ENCODE results near the gene HCAR2. TPM values are rescaled to one million over a fixed set of nuclear protein-coding genes. Genes with fewer than 3 reads are reported as not detected.
A peak's percentile ranks its signal among the peaks of the same experiment; 100 is the strongest.
"Not testable (repeated sequence)": the region's sequence is repeated elsewhere in the genome, so short reads cannot be mapped to it uniquely, and the experiment has no call there.

HCAR2 gene
- total RNA-seq (2022), result not detected in 2 replicates
- Bru-seq, nascent RNA, result percentile 21 among the genes with signal in this experiment
- BruChase-seq, experiment 1, labeled RNA remaining after a 6-hour chase, result percentile 20 among the genes with signal in this experiment
- BruChase-seq, experiment 2, labeled RNA remaining after a 2-hour chase, result percentile 26 among the genes with signal in this experiment
- long read RNA-seq, result 0 reads

GRCh38 chr12:122702890-122703611, at the start of gene HCAR2:
TSS of gene HCAR2 (minus strand) at chr12:122703357. CDS start at chr12:122703283, 74 bp downstream.
- intact Hi-C loops (cut with micrococcal nuclease; ENCODE audit: unreplicated experiment); H3K27me3 Mint-ChIP-seq (ENCODE audit: unreplicated experiment); H3K9me3 Mint-ChIP-seq (ENCODE audit: low read depth, unreplicated experiment); H3K4me3 Mint-ChIP-seq (ENCODE audit: low read depth, unreplicated experiment); BruUV-seq (replicated peaks); CTCF ChIA-PET; H3K27ac Mint-ChIP-seq (ENCODE audit: unreplicated experiment); H3K4me1 Mint-ChIP-seq (ENCODE audit: low read depth, unreplicated experiment); H3K36me3 Mint-ChIP-seq (ENCODE audit: insufficient read depth, unreplicated experiment); DNase-seq: not testable (repeated sequence)

- Mint-ChIP-seq H3K9me3 (ENCODE audit: low read depth, unreplicated experiment) (peaks cover 3% of the 10 kb centered on the region), H3K36me3 (ENCODE audit: insufficient read depth, unreplicated experiment) (peaks cover 52% of the 10 kb centered on the region), H3K4me3 (ENCODE audit: low read depth, unreplicated experiment) (peak within 1 kb of the TSS; percentile 98), H3K27me3 (ENCODE audit: unreplicated experiment) (no peaks in the 10 kb centered on the region), H3K4me1 (ENCODE audit: low read depth, unreplicated experiment) (peaks cover 63% of the 10 kb centered on the region), H3K27ac (ENCODE audit: unreplicated experiment) (peak within 1 kb of the TSS; percentile 99)
- CTCF ChIA-PET, result interaction anchor here (1.0 to 1.6 kb wide), 4 partner anchors 9 to 115 kb away, joined by 3 to 21 read pairs (median 5); no protein-coding TSS in a partner anchor
- intact Hi-C loops (cut with micrococcal nuclease; ENCODE audit: unreplicated experiment), result loop anchor here (1.0 kb wide), 3 partner anchors 26 to 114 kb away; no protein-coding TSS in a partner anchor
- peak; percentile 100 for DNase-seq
- TF ChIP-seq CTCF (IDR thresholded peaks at IDR 0.05; ENCODE audit: unreplicated experiment), result peak; percentile 76
- no TSS peak for BruUV-seq (replicated peaks)
Observed at GRCh38 chr12:122752464-122753318, 49.5 kb upstream of the HCAR2 start, which contains the start of gene DENR. TSS of gene DENR (plus strand) at chr12:122752824. CDS start at chr12:122753702, 878 bp downstream.

GRCh38 chr12:122750781-122751515, 47.8 kb upstream of the HCAR2 start:
- H3K36me3 Mint-ChIP-seq (ENCODE audit: insufficient read depth, unreplicated experiment), result peaks cover 41% of the 10 kb centered on the region
- BruUV-seq (replicated peaks), result not testable (repeated sequence)

GRCh38 chr12:122749569-122750332, 46.6 kb upstream of the HCAR2 start:
- Mint-ChIP-seq H3K27me3 (ENCODE audit: unreplicated experiment) (no peaks in the 10 kb centered on the region), H3K9me3 (ENCODE audit: low read depth, unreplicated experiment) (peaks cover 3% of the 10 kb centered on the region), H3K4me3 (ENCODE audit: low read depth, unreplicated experiment) (no peak overlapping the region), H3K36me3 (ENCODE audit: insufficient read depth, unreplicated experiment) (peaks cover 29% of the 10 kb centered on the region), H3K4me1 (ENCODE audit: low read depth, unreplicated experiment) (peaks cover 38% of the 10 kb centered on the region), H3K27ac (ENCODE audit: unreplicated experiment) (no peak overlapping the region)
- no peak for TF ChIP-seq CTCF (IDR thresholded peaks at IDR 0.05; ENCODE audit: unreplicated experiment)
- CTCF ChIA-PET, result interaction anchor here (0.7 to 1.2 kb wide), 3 partner anchors 31 to 112 kb away, joined by 3 to 4 read pairs (median 3); no protein-coding TSS in a partner anchor
- intact Hi-C loops (cut with micrococcal nuclease; ENCODE audit: unreplicated experiment), result no loop called here
- BruUV-seq (replicated peaks), result no TSS peak
- no peak for DNase-seq

More at GRCh38 chr12:122750781-122751515, 47.8 kb upstream of the HCAR2 start:
- Mint-ChIP-seq H3K4me3 (ENCODE audit: low read depth, unreplicated experiment) (peak overlapping the region; percentile 98), H3K4me1 (ENCODE audit: low read depth, unreplicated experiment) (peaks cover 46% of the 10 kb centered on the region), H3K27ac (ENCODE audit: unreplicated experiment) (peak overlapping the region; percentile 99)
- H3K9me3 Mint-ChIP-seq (ENCODE audit: low read depth, unreplicated experiment); H3K27me3 Mint-ChIP-seq (ENCODE audit: unreplicated experiment); intact Hi-C loops (cut with micrococcal nuclease; ENCODE audit: unreplicated experiment); DNase-seq: not testable (repeated sequence)
- CTCF ChIA-PET, result interaction anchor here (0.7 kb wide), 1 partner anchor 30 kb away, joined by 3 read pairs; no protein-coding TSS in a partner anchor

Data from Calu3 (cell line).